Epithelial cell of proximal tubule (primary cell): ENCODE measurements around the gene PDGFA. TPM values are rescaled to one million over a fixed set of nuclear protein-coding genes. Genes with fewer than 3 reads are reported as not detected.

Source experiments
- DNase-seq: peaks from one replicate; pipeline ENCODE4 v3.0.0-alpha.2; 2011; ENCODE audit warnings: low read depth
- H3K4me3 ChIP-seq: 2 replicates; pipeline ENCODE4 v1.5.1; 2011; ENCODE audit warnings: low read depth, mild to moderate bottlenecking, low read length
- total RNA-seq: library from RNA; depleted of rRNA; stranded (reverse); fragments of >200 nt; gene quantifications from 2 replicates; pipeline ENCODE4 v1.2.3, GENCODE V29; 2015
- TF ChIP-seq, protein P1 (sequence below): conservative IDR thresholded peaks from 2 replicates; pipeline ENCODE4 v1.5.1; 2012; ENCODE audit warnings: low read depth, mild to moderate bottlenecking, low read length

PDGFA gene
- total RNA-seq, 1 donor from 2014 or later: 27.3 TPM

DNA sequence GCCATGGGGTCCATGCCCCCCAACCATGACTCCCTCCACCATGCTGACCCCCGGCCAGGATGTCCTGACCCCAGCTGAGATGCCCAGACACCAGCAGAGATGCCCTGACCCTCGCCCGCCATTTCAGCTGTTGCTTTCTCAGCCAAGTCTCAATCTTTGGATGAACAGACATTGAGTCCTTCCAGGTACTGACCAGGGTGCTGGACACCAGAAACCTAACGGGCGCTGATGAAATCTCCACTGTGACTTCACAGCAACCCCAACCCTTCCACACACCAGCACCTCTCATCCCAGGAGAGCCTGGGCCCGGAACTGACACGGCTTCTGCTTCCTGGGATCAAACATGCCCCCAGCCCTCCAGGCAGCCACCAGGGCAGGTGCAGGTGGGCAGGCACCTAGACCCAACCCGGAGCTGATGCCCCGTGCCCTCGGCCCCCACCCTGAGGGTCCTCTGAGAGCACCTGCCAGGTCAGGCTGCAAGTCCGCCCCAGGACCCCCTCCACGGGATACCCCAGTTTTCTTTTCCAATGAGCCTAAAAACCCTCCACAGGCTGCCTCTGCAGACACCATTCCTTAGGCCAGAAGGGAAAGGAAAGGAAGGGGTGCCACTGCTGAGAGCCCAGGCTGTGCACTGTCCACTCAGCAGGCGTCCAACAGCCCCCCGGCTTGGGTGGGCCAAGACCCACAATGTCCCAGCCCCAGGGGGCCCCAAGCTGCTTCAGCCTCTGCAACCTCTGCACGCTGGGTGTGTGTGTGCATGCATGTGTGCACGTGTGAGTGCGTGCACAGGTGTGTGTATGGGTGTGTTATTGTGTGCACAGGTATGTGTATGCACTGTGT is 43.4 kb upstream of the PDGFA start:
- no peak overlapping the region for H3K4me3 ChIP-seq
- TF ChIP-seq, protein P1, sequence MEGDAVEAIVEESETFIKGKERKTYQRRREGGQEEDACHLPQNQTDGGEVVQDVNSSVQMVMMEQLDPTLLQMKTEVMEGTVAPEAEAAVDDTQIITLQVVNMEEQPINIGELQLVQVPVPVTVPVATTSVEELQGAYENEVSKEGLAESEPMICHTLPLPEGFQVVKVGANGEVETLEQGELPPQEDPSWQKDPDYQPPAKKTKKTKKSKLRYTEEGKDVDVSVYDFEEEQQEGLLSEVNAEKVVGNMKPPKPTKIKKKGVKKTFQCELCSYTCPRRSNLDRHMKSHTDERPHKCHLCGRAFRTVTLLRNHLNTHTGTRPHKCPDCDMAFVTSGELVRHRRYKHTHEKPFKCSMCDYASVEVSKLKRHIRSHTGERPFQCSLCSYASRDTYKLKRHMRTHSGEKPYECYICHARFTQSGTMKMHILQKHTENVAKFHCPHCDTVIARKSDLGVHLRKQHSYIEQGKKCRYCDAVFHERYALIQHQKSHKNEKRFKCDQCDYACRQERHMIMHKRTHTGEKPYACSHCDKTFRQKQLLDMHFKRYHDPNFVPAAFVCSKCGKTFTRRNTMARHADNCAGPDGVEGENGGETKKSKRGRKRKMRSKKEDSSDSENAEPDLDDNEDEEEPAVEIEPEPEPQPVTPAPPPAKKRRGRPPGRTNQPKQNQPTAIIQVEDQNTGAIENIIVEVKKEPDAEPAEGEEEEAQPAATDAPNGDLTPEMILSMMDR: no peak
- no peak for DNase-seq

- TF ChIP-seq, protein P1: no peak
These were observed 42.7 kb upstream of the PDGFA start for GRCh38 chr7:562374-562675.

GRCh38 chr7:561631-562373 is 42.2 kb upstream of the PDGFA start:
- TF ChIP-seq, protein P1: no peak
- H3K4me3 ChIP-seq: peak overlapping the region; percentile 40
- DNase-seq: peak; percentile 69

More at GRCh38 chr7:562374-562675, 42.7 kb upstream of the PDGFA start:
- no peak for DNase-seq
- H3K4me3 ChIP-seq: no peak overlapping the region

GRCh38 chr7:560966-561630 is 41.5 kb upstream of the PDGFA start:
- no peak for DNase-seq
- TF ChIP-seq, protein P1: peak; percentile 27
- peak overlapping the region; percentile 40 for H3K4me3 ChIP-seq

- no peak overlapping the region for H3K4me3 ChIP-seq
- DNase-seq: no peak
- TF ChIP-seq, protein P1: no peak
These were observed 39.7 kb upstream of the PDGFA start for GRCh38 chr7:559396-559705.

DNA sequence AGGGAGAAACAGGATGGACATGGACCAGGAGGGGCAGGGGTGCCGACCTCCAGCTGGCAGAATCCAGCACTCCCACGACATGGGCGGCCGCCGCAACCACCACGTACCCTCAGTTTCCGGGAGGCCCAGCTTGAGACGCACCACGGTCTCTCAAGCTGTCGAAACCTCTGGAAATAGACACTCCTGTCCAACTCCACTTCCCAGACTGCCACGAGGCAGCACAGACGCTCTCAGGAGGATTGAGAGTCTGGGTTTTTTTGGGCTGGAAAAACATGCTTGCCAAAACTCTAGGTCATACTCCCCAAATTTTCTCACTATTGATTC is 37.9 kb upstream of the PDGFA start:
- TF ChIP-seq, protein P1: no peak
- H3K4me3 ChIP-seq: no peak overlapping the region
- no peak for DNase-seq
